Measurements from ENCODE around the gene LRRC45.

LRRC45 gene

GRCh38 chr17:82008258-82008940 lies 14.7 kb upstream of the LRRC45 start:
- no peak overlapping the region for H3K27ac ChIP-seq (replicated peaks)
- TF ChIP-seq GABPA (IDR thresholded peaks at IDR 0.05; ENCODE audit: low read depth) (no peak), CTCF (IDR thresholded peaks at IDR 0.05; ENCODE audit: insufficient read depth, low read length) (no peak), SPI1 (IDR thresholded peaks at IDR 0.05; ENCODE audit: borderline replicate concordance, low read depth) (no peak), POLR2AphosphoS5 (IDR thresholded peaks at IDR 0.05; ENCODE audit: low read depth) (no peak), REST (IDR thresholded peaks at IDR 0.05; ENCODE audit: insufficient replicate concordance, low read depth) (no peak)
- no peak for DNase-seq (ENCODE audit: low read depth in 1 of 2, low spot score in 1 of 2)
- no peaks in the 10 kb centered on the region for H3K27me3 ChIP-seq (ENCODE audit: insufficient read depth, poor library complexity, severe bottlenecking)
- H3K4me3 ChIP-seq (replicated peaks; ENCODE audit: insufficient read depth, low read length): no peak overlapping the region

DNA sequence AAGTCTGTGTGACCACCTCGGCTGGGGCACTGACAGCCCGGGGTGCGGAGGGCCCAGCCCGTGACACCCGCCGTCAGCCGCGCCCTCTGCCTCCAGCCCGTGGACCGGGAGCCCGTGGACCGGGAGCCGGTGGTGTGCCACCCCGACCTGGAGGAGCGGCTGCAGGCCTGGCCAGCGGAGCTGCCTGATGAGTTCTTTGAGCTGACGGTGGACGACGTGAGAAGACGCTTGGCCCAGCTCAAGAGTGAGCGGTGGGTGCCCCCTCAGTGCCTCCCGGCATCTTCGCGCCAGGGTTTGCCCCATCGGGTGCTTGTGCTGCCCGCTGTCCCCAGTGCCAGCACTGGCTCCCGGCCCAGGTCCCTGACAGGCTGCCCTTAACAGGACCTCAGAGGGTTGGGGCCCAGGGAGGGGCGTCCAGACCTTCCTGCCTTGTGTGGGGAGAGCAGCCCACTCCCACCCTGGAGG lies 14.1 kb upstream of the LRRC45 start:
- no peak for TF ChIP-seq POLR2AphosphoS5 (IDR thresholded peaks at IDR 0.05; ENCODE audit: low read depth)
- TF ChIP-seq REST (IDR thresholded peaks at IDR 0.05; ENCODE audit: insufficient replicate concordance, low read depth): no peak
- TF ChIP-seq SPI1 (IDR thresholded peaks at IDR 0.05; ENCODE audit: borderline replicate concordance, low read depth): no peak
- TF ChIP-seq GABPA (IDR thresholded peaks at IDR 0.05; ENCODE audit: low read depth): no peak
- no peak for TF ChIP-seq CTCF (IDR thresholded peaks at IDR 0.05; ENCODE audit: insufficient read depth, low read length)
- H3K4me3 ChIP-seq (replicated peaks; ENCODE audit: insufficient read depth, low read length): no peak overlapping the region
- H3K27me3 ChIP-seq (ENCODE audit: insufficient read depth, poor library complexity, severe bottlenecking): no peaks in the 10 kb centered on the region
- H3K27ac ChIP-seq (replicated peaks): no peak overlapping the region
- no peak for DNase-seq (ENCODE audit: low read depth in 1 of 2, low spot score in 1 of 2)

- TF ChIP-seq GABPA (IDR thresholded peaks at IDR 0.05; ENCODE audit: low read depth) (no peak), CTCF (IDR thresholded peaks at IDR 0.05; ENCODE audit: insufficient read depth, low read length) (no peak), SPI1 (IDR thresholded peaks at IDR 0.05; ENCODE audit: borderline replicate concordance, low read depth) (no peak), POLR2AphosphoS5 (IDR thresholded peaks at IDR 0.05; ENCODE audit: low read depth) (no peak), REST (IDR thresholded peaks at IDR 0.05; ENCODE audit: insufficient replicate concordance, low read depth) (no peak)
- no peak overlapping the region for H3K4me3 ChIP-seq (replicated peaks; ENCODE audit: insufficient read depth, low read length)
- H3K27ac ChIP-seq (replicated peaks): no peak overlapping the region
- DNase-seq (ENCODE audit: low read depth in 1 of 2, low spot score in 1 of 2): no peak
- H3K27me3 ChIP-seq (ENCODE audit: insufficient read depth, poor library complexity, severe bottlenecking): no peaks in the 10 kb centered on the region
These were observed 13.7 kb upstream of the LRRC45 start for GRCh38 chr17:82009413-82009812.

All from HL-60 (cell line).